Stomach (tissue), 4 donors: ENCODE measurements around the gene KCNK1.

ENCODE experiments used
- CTCF ChIP-seq, 7 experiments: fragments of 450-650 bp in 4 of 7; fragments of 200-600 bp in 3 of 7; sonication (generic) in 3 of 7; IDR thresholded peaks; one replicate each; pipeline ENCODE4 v1.5.1; 2016 to 2019; ENCODE audit warnings: antibody characterized with exemption in 7 of 7, control low read depth in 2 of 7, mild to moderate bottlenecking in 1 of 7
- POLR2AphosphoS5 ChIP-seq, 3 donors: sonication (generic); formaldehyde crosslinking; IDR thresholded peaks; one replicate each; pipeline ENCODE4 v1.6.1; 2016; ENCODE audit warnings: antibody characterized with exemption in 3 of 3

- TF ChIP-seq POLR2AphosphoS5 (IDR thresholded peaks at IDR 0.05) = no peak
- no peak for TF ChIP-seq CTCF (IDR thresholded peaks at IDR 0.05)
These were observed 90.4 kb downstream of the KCNK1 start for GRCh38 chr1:233704170-233704897.
